ENCODE results near the gene RABL6.

RABL6 gene

GRCh38 chr9:136849038-136849959 is 41.6 kb downstream of the RABL6 start, which contains the start of gene PHPT1:
Gene PHPT1, plus strand, starts transcription at chr9:136849409. Its CDS starts 22 bp downstream, at chr9:136849431.
- DNase-seq: peak; percentile 99

GRCh38 chr9:136849960-136850865 is 42.5 kb downstream of the RABL6 start:
- no peak for DNase-seq

DNA sequence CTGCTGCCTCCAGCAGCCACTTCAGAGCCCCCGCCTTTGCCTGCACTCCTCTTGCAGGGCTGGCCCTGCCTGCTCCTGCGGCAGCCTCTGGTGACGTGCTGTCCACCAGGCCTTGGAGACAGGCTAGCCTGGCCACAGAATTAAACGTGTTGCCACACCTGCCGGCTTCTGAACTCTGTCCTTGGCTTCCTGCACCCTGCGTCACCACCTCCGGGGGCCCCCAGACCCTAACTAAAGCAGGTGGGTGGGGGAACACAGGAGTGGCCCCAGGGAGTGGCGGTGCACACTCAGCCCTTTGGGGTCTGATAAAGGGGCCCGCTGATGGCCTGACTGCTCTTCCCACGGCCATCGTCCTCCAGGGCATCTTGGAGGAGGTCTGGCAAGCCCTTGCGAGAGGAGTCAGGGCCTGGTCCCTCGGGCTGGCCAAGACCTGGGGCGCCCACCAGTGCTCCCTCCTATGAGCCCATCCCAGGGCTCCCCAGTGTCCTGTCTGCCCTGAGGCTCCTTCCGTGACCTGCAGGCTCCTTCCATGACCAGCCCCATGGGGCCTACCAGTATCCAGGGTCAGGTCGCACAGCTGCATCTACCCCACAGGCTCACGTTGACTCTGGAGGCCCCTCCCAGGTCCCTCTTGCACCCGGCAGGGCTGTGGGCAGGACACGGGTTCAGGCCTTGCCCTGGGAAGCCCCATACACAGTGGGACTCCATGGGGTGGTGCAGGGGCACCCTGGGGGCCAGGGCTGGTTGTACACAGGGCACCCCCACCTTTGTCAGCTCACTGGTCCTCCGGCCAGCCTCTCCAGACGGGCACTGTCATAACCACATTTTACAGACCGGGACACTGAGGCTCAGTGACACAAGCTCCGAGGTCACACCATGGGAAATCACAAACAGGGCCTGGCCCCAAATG is 43.4 kb downstream of the RABL6 start:
- no peak for DNase-seq

GRCh38 chr9:136851941-136852663 is 44.4 kb downstream of the RABL6 start, which contains the start of gene MAMDC4:
Gene MAMDC4, plus strand, starts transcription at chr9:136852346. Its CDS starts 71 bp downstream, at chr9:136852417.
- no peak for DNase-seq

DNA sequence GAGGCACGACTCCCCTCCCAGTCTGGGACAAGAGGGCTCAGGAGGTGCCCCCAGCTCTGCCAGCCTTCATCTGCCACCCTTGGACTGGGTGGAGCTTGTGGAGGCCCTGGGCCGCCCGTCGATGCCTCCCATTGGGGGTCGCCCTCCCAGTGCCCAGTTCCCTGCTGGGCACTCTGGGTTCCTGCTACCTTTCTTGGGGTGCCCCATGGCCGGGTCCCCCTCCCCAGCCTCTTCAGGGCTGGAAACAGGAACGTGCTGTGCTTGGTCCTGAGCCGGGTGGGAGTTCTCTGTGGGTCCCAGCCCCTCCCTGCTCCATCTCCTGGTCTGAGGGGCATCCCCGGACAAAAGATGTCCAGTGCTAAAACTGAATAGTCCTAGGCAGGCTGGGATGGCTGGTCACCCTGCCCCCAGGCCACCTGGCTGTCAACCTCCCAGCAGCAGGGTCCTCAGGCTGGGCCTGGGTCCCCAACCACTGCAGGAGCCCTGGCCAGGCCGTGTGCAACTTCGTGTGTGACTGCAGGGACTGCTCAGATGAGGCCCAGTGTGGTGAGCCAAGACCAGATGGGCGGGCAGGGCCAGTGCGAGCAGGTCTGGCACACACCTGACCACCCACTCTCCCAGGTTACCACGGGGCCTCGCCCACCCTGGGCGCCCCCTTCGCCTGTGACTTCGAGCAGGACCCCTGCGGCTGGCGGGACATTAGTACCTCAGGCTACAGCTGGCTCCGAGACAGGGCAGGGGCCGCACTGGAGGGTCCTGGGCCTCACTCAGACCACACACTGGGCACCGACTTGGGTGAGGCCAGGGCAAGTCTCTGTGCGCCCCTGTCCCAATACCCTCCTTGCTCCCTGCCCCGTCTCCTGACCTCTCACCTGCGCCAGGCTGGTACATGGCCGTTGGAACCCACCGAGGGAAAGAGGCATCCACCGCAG is 45.2 kb downstream of the RABL6 start:
- DNase-seq: no peak

- no peak for DNase-seq
Measured at GRCh38 chr9:136853596-136854112, 45.9 kb downstream of the RABL6 start.

DNA sequence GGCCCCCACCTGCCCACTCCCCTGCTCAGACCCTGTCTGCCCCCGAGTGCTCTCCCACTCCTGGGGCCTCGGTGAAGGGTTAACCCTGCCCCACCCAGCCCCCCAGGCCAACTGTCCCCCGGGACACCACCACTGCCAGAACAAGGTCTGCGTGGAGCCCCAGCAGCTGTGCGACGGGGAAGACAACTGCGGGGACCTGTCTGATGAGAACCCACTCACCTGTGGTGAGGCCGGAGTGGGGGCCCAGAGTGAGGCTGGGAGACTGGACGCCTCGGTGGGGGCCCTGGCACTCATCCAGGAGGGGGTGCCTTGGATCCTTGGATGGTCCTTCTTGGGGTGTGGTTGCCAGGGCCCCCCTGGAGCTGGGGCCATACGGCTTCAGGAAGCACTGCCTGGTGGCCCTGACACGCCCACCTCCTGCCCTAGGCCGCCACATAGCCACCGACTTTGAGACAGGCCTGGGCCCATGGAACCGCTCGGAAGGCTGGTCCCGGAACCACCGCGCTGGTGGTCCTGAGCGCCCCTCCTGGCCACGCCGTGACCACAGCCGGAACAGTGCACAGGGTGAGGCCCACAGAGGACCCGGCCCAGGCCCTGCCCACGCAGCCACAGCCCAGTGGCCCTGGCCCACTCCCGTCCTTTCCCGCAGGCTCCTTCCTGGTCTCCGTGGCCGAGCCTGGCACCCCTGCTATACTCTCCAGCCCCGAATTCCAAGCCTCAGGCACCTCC is 46.5 kb downstream of the RABL6 start:
- no peak for DNase-seq

GRCh38 chr9:136854842-136855460 is 47.2 kb downstream of the RABL6 start:
- no peak for DNase-seq

DNA sequence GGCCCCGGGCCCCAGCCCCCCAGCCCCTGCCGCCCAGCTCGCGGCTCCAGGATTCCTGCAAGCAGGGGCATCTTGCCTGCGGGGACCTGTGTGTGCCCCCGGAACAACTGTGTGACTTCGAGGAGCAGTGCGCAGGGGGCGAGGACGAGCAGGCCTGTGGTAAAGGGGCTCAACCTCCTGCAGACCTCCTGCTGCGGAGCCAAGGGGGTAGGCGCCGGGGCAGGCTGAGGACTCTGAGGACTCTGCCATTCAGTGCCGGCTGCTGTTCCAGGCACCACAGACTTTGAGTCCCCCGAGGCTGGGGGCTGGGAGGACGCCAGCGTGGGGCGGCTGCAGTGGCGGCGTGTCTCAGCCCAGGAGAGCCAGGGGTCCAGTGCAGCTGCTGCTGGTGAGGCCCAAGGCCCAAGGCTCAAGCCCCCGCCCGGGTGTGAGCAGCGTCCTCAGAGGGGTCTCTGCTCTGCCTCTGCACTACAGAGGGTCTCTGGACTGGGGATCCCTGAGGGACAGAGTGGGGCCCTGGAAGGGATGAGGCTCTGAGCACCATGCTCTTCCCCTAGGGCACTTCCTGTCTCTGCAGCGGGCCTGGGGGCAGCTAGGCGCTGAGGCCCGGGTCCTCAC is 47.8 kb downstream of the RABL6 start:
- no peak for DNase-seq

DNA sequence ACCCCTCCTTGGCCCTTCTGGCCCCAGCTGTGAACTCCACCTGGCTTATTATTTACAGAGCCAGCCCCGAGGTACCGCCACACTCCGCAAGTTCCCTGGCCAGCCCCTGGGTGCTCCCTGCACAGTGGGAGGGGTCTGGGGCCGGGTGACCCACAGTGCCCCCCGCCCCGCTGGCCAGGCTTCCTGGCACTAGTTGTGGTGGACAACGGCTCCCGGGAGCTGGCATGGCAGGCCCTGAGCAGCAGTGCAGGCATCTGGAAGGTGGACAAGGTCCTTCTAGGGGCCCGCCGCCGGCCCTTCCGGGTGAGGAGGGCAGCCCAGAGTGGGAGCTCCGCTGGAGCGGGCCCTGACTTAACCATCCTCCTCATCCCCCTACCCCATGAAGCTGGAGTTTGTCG is 48.3 kb downstream of the RABL6 start:
- no peak for DNase-seq

- no peak for DNase-seq
Measured at GRCh38 chr9:136856541-136857141, 48.9 kb downstream of the RABL6 start.

DNA sequence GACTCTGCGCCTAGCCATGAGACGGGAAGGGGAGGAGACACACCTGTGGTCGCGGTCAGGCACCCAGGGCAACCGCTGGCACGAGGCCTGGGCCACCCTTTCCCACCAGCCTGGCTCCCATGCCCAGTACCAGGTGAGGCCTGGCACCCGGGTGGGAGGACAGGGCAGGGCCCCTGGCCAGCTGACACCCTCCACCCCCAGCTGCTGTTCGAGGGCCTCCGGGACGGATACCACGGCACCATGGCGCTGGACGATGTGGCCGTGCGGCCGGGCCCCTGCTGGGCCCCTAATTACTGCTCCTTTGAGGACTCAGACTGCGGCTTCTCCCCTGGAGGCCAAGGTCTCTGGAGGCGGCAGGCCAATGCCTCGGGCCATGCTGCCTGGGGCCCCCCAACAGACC is 49.4 kb downstream of the RABL6 start:
- DNase-seq: no peak

GRCh38 chr9:136857581-136858412 is 50.0 kb downstream of the RABL6 start:
- no peak for DNase-seq

- no peak for DNase-seq
Measured at GRCh38 chr9:136858452-136858843, 50.7 kb downstream of the RABL6 start.

- DNase-seq: peak; percentile 54
Measured at GRCh38 chr9:136858844-136859757, 51.4 kb downstream of the RABL6 start.

DNA sequence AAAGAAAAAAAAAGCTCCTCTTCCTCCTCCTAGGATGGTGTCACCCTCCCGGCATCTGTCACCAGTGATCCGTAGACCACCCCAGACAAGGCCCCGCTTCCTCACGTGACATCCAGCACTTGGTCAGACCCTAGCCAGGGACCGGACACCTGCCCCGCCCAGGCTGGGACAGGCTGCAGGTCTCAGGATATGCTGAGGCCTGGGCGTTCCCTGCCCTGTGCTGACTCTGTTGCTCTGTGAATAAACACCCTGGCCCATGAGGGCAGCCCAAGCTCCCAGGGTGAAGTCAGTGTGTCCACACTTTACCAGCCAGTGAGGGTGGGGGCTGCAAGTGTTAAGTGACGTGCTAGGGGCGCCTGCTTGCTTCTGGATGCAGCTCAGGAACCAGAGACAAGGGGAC is 52.8 kb downstream of the RABL6 start:
- DNase-seq: no peak
